ENCODE results near the gene LTB4R2.

The LTB4R2 gene

DNA sequence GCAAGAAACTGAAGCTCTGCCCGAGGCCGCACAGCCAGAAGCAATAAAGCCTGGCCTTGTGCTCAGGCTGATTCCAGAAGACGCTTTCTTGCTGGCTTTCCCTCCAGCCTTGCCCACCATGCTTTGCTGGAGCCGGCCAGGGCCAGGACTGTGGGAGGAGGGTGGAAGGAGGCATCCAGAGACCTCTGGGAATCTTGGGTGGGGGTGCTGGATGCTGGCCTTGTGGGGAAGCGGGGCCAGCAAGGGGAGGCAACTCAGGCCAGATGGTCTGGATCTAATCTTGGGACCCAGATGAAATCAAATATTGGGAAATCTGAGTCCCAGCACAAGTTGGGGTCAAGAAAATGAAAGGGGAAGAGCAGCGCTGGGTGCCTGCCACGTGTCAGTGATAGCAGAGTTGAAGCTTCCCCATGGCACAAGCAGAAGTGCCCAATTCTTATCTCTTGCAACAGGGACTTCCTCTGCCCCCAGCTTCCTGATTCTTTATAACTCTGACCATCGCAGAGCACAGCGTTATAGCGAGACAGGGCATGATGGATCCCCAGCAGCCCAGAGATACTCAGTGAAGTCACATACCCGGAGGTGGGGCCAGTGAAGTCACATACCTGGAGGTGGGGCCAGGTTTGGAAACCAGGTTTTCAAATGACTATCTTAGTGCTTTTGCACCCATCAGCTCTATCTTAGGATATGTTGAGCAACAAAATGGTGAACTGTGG is 32.2 kb upstream of the LTB4R2 start:
- no peak for DNase-seq

- DNase-seq: no peak
These were observed 31.5 kb upstream of the LTB4R2 start for GRCh38 chr14:24278424-24278823.

DNA sequence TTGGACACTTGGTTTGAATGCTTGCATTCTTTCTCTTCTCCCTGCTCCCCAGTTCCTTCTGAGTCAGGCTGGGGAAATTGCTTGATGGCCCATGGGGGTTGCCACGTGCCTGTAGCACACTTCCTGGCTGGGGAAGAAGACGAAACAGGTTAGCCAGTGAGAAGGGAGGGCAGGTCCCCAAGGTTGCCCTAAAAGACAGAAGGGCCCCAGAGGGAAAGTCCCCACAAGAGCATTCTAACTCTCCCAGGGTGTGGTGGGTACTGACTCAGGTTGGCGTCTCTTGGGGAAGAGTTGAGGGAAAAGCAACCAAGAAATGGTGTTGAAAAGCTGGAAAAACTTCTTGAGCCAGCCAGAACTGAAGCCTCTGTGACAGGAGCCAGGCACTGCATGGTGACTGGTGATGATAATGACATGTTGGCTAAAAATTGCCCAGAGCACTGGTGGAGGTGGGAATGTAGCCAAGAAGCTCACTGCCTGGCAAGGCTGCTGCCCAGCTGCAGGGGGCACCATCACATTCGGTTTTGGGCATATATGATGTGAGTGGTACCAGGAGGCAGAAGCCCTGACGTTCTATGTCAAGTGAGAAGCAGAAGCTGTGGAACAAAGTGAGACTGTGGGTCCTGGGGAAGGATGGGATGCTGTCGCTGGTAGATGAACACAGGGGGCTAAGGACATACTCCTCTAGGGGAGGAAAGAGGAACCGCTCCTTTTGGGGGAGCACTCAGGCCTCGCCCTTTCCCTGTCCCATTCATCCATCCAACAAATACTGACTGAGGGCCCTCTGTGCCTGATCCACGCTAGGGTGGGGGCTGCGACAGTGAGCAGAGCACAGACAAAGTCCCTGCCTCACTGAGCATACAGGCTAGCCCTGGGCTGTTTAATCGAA is 30.4 kb upstream of the LTB4R2 start:
- DNase-seq: no peak

DNA sequence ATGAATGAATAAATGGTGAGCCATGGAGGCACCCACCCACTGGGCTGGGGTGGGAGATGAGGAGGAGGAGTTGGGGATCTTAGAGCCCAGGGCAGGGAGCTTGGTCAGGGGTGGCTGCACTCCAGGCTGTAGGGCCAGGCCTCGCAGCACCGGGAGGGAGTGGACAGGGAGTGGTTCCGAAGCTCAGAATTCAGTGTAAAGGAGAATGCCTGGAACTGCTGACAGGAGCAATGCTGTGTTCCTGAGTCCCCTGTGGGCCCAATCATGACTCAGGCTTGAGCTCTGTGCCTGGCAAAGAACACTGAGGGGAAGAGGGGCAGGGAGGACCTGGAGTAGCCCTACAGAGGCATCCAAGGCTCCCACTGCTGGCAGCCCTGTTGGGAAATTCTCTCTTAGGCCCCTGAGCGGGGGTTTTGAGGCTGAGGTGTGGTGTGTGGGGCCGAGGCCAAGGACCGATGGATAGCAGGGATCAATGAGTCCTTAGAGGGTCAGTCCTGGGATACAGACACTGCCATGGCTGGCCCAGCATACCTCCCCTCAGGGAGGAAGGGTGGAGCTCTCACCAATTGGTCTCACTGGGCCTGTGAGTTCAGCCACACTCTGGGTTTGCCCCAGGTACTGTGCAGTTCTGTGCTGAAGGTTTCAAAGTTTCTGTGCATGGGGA is 29.0 kb upstream of the LTB4R2 start:
- DNase-seq: no peak

DNA sequence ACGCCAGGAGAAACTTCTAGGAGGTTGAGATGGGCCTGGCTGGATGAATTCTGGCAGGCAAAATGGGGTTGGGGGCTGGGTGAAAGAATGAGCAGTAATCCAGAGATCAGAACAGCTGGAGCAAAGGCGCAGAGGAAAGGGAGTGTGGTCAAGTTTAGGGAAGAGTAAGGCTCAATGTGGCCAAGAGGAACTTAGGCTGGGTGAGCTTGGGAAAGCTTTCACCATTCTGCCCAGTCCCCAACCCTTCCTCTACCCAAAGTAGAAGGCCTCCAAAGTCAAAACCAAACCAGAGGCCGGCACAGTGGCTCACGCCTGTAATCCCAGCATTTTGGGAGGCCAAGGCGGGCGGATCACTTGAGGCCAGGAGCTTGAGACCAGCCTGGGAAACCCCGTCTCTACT is 28.3 kb upstream of the LTB4R2 start:
- DNase-seq: no peak

GRCh38 chr14:24282736-24283135 is 27.2 kb upstream of the LTB4R2 start:
- no peak for DNase-seq

DNA sequence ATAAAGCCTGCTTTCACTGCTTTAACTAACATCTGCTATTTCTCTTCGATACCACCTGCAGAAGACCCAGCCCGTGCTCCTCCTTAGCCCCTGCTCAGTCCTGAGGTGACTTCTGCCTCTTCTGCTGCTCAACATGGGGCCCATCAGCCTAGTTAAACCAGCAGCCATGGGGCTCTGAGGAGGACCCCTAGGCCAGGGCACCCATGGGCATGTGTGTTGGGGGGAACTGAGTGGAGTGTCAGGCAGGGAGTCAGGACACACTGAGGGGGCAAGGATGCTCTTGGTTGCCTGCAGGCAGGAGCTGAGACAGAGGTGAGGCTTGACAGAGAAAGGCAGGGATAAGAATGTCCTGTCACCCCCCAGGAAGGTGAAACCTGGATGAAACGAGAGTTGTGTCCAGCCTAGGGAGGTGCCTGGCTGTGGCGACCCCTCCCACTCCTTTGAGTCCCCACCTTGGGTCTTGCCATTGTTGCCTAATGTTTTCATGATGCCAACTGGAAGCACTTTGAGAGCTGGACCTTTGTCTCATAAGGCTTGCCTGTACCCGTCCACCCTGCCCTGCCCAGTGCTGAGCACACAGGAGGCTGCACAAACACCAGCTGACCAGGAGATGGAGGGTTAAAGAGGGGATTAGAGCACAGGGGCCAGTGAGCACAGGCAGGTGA is 26.0 kb upstream of the LTB4R2 start:
- DNase-seq: no peak

DNA sequence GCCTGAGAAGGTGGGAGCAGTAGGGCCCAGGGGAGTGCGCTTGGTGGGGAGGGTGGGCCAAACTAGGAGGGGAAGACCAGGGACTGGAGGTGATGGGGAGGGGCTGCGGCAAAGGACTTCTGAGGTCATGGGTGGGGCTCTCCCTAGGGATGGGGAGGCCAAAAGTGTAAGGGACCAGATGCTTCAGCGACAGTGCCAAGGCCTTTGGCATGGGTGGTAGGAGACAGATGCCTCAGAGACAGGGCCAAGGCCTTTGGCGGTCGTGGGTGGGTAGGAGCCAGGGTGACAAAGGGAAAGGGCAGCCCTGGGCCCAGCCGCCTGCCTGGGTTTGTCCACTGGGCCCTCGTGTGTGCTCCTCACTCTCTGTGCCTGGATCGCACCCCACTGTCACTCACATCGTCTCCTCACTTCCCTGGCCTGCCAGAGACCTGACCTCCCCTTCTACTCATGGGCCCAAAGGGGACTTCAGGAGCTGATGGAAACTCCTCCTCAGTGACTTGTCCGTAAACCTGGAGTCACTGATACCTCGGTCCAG is 25.4 kb upstream of the LTB4R2 start:
- no peak for DNase-seq

GRCh38 chr14:24285351-24285750 is 24.6 kb upstream of the LTB4R2 start:
- DNase-seq: no peak

DNA sequence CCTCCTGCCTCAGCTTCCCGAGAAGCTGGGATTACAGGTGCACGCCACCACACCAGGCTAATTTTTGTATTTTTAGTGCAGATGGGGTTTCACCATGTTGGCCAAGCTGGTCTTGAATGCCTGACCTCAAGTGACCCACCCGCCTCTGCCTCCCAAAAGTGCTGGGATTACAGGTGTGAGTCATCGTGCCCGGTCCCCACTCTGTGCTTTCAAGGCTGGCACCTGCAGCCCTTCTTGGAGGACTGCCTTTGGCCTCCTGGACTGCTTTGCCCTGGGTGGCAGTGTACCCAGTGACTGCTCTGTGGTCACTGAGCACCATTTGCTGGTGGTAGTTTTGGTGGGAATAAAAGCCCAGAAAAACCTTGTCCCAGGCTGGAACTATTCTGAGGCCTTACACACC is 22.9 kb upstream of the LTB4R2 start:
- DNase-seq: no peak

DNA sequence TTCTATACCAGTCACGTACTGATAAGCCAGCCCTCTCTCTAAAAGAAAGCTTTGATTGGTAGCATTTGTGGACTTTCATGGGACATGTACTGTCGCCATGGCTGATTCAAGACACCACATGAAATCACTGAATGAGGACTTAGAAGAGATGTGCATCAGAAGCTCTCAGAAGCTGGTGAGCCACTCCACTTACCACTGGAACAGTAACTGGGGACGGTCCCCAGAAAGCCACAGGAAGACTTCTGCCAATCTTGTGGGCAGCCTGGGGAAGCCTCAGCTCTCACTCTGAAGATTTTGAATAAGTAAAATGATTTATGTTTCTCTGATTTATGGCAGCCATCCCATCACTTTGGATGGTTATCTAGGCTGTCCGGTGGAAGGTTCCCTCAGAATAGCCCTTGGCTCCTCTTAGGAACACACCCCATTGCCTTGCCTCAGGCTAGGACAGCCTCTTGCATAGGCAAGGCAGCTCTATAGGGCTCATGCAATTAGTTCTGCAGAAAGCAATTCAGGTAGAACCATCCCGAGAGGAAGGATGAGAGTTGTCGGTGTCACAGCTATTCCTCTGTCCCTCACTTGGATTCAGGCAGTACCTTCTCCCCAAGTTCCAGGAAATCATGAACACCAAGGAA is 20.2 kb upstream of the LTB4R2 start:
- DNase-seq: no peak

DNA sequence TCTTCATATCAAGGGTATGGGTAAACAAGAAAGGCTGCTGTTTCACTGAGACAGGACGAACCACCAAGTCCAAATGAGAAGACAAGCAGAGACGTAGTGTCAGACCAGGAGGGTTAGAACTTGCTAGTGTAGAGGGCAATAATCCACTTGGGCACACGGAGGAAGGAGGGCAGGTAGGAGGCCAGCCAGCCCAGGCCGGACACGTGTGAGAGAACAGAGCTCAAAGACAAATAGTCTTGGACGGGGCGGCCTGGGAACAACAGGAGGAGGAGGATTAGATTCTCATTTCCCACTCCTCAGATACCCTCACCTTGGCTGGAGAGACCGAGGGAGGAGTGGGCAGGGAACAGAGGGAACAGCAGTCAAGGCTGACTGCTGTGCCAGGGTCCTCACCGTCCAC is 19.2 kb upstream of the LTB4R2 start:
- no peak for DNase-seq

GRCh38 chr14:24291446-24292117 is 18.4 kb upstream of the LTB4R2 start:
- DNase-seq: no peak

GRCh38 chr14:24292118-24292807 is 17.7 kb upstream of the LTB4R2 start:
- no peak for DNase-seq

GRCh38 chr14:24293525-24293924 is 16.4 kb upstream of the LTB4R2 start:
- DNase-seq: no peak

GRCh38 chr14:24296341-24297157 is 13.4 kb upstream of the LTB4R2 start:
- DNase-seq: peak; percentile 11

DNA sequence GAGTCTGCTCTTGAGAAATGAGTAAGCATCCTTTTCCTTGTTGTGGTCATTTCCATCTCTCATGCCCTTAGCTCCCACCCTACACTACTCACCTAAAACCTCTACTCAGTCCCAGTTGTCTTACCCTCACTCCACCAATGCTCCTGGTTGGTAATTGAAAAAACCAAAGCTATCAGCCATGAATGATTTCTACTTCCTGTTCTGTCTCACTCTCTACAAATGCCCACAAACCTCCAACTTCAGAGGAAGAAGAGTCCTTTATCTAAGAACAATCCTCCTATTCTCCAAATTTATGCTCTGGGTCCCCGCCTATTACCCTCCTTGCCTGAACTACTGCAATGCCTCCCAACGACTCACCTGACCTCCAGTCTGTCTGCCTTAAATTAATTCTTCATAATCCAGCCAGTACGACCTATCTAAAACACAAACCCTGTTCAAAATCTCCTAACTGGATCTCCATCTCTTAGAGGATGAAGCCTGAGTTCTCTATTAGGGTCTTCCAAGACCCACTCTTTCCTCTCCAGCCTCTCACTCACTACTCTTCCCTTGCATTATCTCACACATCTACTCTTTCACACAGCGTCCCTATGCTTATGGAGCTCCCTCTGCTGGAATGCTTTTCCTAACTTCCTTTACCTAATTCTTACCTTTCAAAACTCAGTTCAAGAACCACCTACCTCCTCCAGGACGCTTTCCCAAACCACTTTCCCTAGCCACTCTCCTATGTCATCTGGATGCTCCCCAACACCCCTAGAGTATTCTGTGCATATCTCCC is 12.6 kb upstream of the LTB4R2 start:
- peak; percentile 7 for DNase-seq

- no peak for DNase-seq
These were observed 11.1 kb upstream of the LTB4R2 start for GRCh38 chr14:24298892-24299254.
